Amygdala (tissue), 56 donors: ENCODE results near the gene HEG1.
"Not testable (repeated sequence)": the region's sequence is repeated elsewhere in the genome, so short reads cannot be mapped to it uniquely, and the experiment has no call there.

ENCODE experiments used
- DNase-seq, 56 donors: peaks; one replicate each; lab custom pipeline; 2025; lab: John Stamatoyannopoulos, UW

Gene HEG1

GRCh38 chr3:125055913-125056745, at the start of gene HEG1:
HEG1 (minus strand) TSS chr3:125055997; CDS start chr3:125055890, 107 bp downstream.
- peak in 48 of 56 donors; percentile 18 to 86 (median 70) for DNase-seq

GRCh38 chr3:125105116-125105515, 49.3 kb upstream of the HEG1 start:
- DNase-seq, result no peak

- DNase-seq, result no peak
These were observed 48.8 kb upstream of the HEG1 start for GRCh38 chr3:125104639-125105038.

- no peak for DNase-seq
These were observed 47.6 kb upstream of the HEG1 start for GRCh38 chr3:125103406-125103805.

- DNase-seq, result no peak
These were observed 46.7 kb upstream of the HEG1 start for GRCh38 chr3:125102470-125102869.

GRCh38 chr3:125098611-125099291, 43.0 kb upstream of the HEG1 start:
- DNase-seq, result no peak

GRCh38 chr3:125090649-125091048, 34.9 kb upstream of the HEG1 start:
- DNase-seq, result no peak

GRCh38 chr3:125087768-125088391, 32.1 kb upstream of the HEG1 start:
- DNase-seq, result no peak

GRCh38 chr3:125085166-125085565, 29.4 kb upstream of the HEG1 start:
- no peak for DNase-seq

GRCh38 chr3:125083776-125084175, 28.0 kb upstream of the HEG1 start:
- DNase-seq, result no peak

GRCh38 chr3:125082339-125082738, 26.5 kb upstream of the HEG1 start:
- not testable (repeated sequence) for DNase-seq

- DNase-seq, result no peak
These were observed 24.3 kb upstream of the HEG1 start for GRCh38 chr3:125080077-125080476.

- DNase-seq, result no peak
These were observed 23.9 kb upstream of the HEG1 start for GRCh38 chr3:125079675-125080045.

- DNase-seq, result no peak
These were observed 23.3 kb upstream of the HEG1 start for GRCh38 chr3:125078951-125079674.

- DNase-seq, result no peak
These were observed 22.1 kb upstream of the HEG1 start for GRCh38 chr3:125077864-125078263.

- no peak for DNase-seq
These were observed 20.7 kb upstream of the HEG1 start for GRCh38 chr3:125076464-125076863.

GRCh38 chr3:125075738-125076137, 19.9 kb upstream of the HEG1 start:
- no peak for DNase-seq

GRCh38 chr3:125073390-125073905, 17.7 kb upstream of the HEG1 start:
- DNase-seq, result no peak

- DNase-seq, result no peak
These were observed 17.1 kb upstream of the HEG1 start for GRCh38 chr3:125072749-125073389.

- peak in 1 of 56 donors; percentile 4 for DNase-seq
These were observed 16.5 kb upstream of the HEG1 start for GRCh38 chr3:125072301-125072700.
